T47D (cell line): ENCODE measurements around the gene BHLHA15.

Experiments
- DNase-seq, 2 experiments: peaks; one replicate each; pipeline versions ENCODE4 v3.0.0 to v3.0.0-alpha.2; 2011 to 2012; ENCODE audit warnings: low read depth in 1 of 2, low spot score in 1 of 2
- JUND ChIP-seq: IDR thresholded peaks from 2 replicates; pipeline ENCODE4 v1.6.1; 2012; ENCODE audit warnings: low read depth
- in situ Hi-C: cut with HindIII; loops from 2 replicates; pipeline ENCODE4 v1.10.0; 2016; ENCODE audit warnings: low sequenced_read_pairs, low pct_unique_long_range_greater_than_20kb

BHLHA15 gene

GRCh38 chr7:98238076-98238475, 26.8 kb downstream of the BHLHA15 start:
- no peak for DNase-seq
- no peak for TF ChIP-seq JUND
- in situ Hi-C loops, result no loop called here

- in situ Hi-C loops, result no loop called here
- DNase-seq, result no peak
- no peak for TF ChIP-seq JUND
These were observed 27.7 kb downstream of the BHLHA15 start for GRCh38 chr7:98238976-98239375.

DNA sequence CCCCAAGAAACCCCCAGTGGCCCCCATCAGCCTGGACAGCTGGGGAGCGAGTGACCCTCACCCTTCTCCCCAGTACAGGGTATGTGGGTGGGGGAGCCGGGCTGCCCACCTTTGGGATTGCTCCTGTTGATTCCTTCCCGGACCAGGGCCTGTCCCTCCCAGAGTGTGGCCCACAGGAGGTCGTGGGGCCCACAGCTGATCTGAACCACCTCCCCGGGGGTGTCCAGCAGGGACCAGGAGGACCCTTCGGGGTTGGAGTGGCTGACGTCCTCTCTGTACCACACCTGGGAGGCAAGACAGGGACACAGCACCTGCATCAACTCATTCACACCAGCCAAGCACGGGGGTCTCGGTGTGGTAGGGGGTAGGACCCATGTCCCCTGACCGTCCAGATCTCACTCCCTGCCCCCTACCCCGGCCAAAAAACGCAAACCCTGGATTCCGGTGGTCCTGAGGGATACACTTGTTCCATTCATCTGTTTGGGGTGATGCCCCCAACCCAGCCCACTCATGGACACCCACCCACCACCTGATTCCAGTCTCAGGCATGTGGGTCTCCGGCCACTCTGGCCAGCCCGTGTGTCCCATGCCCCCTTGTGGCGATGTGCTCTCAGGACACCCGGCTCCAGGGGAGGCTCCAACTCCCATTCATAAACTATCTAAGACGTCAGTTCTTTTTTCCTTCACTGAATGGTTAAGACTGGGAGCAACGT, 29.9 kb downstream of the BHLHA15 start:
- DNase-seq, result peak; percentile 64 to 86
- in situ Hi-C loops, result no loop called here
- TF ChIP-seq JUND, result no peak

DNA sequence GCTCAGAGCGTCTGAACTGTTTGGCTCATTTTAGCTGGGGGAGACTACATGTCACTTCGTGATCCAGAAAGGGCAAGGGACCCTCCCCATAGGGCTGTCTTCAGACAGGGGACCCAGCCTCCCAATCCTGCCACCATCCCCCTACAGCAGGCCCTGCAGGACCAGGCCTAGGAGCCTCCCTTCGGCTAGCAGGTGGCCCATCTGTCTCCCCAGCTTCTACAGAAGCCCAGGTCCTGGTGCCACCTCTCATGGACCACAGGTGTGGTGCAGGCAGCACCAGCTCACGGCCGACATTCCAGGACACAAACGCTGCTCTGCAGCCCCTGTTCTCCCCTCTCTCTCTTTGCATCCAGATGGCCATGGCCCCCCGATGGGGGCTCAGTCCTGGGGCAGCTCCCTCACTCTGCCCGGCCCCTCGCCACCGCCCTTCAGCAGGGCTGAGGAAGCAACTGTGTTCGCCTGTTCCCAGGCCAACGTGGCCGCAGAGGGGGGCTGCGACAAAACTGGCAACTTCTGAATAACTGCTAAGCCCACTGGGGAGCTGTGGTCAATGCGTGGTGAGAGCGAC, 30.5 kb downstream of the BHLHA15 start:
- DNase-seq, result no peak
- in situ Hi-C loops, result no loop called here
- no peak for TF ChIP-seq JUND

GRCh38 chr7:98242342-98242741, 31.1 kb downstream of the BHLHA15 start:
- TF ChIP-seq JUND, result no peak
- in situ Hi-C loops, result no loop called here
- DNase-seq, result no peak

DNA sequence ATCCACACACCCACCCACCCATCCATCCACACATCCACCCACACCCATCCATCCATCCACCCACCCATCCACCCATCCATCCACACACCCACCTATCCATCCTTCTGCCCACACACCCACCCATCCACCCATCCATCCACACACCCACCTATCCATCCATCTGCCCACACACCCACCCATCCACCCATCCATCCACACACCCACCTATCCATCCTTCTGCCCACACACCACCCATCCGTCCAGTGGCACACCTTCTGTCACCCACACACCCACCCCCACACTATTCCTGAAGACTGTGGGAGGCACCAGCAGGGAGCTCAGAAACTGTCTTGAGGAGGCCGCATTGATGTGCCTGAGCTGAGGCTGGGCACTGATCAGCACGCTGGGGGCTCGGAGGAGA, 31.7 kb downstream of the BHLHA15 start:
- no peak for TF ChIP-seq JUND
- DNase-seq, result no peak
- in situ Hi-C loops, result no loop called here

- TF ChIP-seq JUND, result no peak
- no peak for DNase-seq
- in situ Hi-C loops, result no loop called here
These were observed 33.6 kb downstream of the BHLHA15 start for GRCh38 chr7:98244871-98245270.

GRCh38 chr7:98248156-98248555, 36.9 kb downstream of the BHLHA15 start:
- TF ChIP-seq JUND, result no peak
- no peak for DNase-seq
- in situ Hi-C loops, result no loop called here

DNA sequence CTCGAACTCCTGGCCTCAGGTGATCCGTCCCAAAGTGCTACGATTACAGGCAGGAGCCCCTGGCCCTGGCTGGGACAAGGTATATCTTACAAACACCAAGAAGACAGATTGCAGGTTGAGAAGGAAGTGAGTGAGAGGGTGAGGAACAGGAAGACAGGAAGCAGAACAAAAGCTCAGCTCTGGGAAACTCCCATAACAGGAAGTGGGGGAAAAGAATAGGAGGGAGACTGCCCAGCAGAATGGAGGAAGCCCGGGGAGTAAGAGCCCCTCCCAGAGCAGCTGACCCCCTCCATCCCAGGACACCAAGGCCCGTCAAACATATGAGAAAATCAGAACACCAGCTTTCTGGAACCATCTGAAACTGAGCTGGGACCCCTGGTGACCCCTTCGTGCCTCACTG, 37.9 kb downstream of the BHLHA15 start:
- in situ Hi-C loops, result no loop called here
- no peak for TF ChIP-seq JUND
- DNase-seq, result no peak

GRCh38 chr7:98250789-98251188, 39.5 kb downstream of the BHLHA15 start:
- DNase-seq, result no peak
- no peak for TF ChIP-seq JUND
- in situ Hi-C loops, result no loop called here

- in situ Hi-C loops, result no loop called here
- TF ChIP-seq JUND, result no peak
- DNase-seq, result peak; percentile 28 to 41
These were observed 40.0 kb downstream of the BHLHA15 start for GRCh38 chr7:98251231-98251600.

DNA sequence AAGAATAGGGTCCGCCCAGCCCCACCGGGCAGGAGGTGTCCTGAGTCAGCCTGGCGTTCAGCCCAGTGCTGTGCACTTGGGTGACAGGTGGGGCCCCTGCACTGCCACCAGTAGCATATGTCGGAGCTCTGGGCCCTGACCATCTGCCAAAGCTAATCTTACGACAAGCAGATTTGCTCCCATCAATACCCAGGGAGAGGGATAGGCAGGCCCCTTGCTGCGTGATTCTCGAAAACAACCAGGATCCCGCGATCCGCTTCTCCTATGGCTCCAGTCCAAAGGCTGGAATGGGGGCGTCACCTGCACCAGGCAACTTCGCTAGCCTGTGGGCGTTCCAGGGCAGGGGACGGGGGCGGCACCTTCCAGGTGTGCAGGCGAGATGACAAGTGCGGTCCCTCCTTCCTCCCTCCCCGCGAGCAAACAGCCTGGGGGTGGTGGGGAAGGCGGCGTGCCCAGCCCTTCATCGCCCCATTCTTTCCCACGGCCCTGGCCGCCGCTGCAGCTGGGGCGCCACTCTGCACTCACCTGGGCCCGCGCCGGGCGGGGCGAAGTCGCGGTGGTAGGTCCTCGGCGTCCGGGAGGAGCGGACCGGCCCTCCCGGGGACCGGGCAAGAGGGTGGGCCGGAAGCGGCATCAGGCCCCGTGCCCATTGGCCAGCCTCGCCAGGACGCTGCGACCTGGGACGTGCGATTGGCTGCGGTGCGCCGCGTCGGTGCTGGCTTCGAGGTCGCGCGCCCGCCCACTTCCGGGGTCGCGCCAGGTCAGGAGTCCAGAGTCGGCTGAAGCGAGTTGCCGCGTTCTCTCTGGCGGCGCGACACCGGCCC, 40.6 kb downstream of the BHLHA15 start, which contains the start of gene TECPR1:
TSS of gene TECPR1 (minus strand) at position 632 of the 824 bp plus-strand sequence. CDS start 6,086 bp downstream, outside the sequence.
- no peak for TF ChIP-seq JUND
- peak; percentile 94 to 98 for DNase-seq
- in situ Hi-C loops, result no loop called here

GRCh38 chr7:98252425-98253054, 41.3 kb downstream of the BHLHA15 start:
- in situ Hi-C loops, result no loop called here
- no peak for TF ChIP-seq JUND
- no peak for DNase-seq
